ENCODE results near the gene HEG1.

Gene HEG1

DNA sequence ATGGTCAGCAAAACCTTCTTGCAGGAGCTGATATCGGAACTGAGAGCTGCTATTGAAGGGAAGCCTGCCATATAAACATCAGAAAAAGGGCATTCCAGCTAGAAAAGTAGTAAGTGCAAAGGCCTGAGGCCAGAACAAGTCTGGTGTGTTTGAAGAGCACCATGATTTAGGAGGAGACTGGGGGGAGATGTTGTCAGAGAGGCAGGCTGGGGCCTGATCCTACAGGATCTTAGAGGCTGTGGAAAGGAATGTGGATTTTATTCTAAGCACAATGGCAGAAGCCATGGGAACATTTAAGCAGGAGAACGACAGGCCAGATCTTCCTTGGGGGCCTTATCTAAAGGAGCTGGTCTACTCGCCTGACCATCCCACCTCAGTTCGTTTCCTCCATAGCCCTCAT, 116.1 kb downstream of the HEG1 start:
- no peak for DNase-seq

DNA sequence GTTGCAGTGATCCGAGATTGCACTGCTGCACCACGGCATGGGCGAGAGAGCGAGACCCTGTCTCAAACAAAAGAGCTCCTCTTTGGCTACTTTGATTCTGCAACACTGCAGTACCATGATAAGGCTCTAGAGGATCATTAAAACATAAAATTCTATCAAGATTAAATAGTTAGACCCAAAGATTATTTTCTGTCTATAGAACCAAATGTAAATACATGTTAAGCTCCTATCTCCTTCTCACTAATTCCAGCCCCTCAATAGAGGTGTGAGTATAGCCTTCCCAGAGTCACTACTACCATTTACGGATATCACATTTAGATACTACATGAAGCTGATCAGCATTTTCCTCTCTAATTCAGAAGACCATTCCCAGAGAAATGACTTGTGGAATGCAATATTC, 116.9 kb downstream of the HEG1 start:
- no peak for DNase-seq

DNA sequence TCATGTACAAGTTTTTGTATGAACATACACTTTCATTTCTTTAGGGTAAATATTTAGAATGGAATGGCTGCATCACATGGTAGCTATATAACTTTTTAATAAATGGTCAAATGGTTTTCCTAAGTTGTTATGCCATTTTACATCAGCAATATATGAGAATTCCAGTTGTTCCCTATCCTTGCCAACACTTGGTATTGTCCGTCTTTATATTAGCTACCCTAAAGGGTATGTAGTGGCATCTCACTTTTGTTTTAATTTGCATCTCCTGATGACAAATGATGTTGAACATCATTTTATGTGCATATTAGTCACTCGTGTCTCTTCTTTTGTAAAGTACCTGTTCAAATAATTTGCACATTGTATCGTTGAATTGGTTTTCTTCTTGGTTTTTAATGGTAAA, 118.7 kb downstream of the HEG1 start:
- no peak for DNase-seq

DNA sequence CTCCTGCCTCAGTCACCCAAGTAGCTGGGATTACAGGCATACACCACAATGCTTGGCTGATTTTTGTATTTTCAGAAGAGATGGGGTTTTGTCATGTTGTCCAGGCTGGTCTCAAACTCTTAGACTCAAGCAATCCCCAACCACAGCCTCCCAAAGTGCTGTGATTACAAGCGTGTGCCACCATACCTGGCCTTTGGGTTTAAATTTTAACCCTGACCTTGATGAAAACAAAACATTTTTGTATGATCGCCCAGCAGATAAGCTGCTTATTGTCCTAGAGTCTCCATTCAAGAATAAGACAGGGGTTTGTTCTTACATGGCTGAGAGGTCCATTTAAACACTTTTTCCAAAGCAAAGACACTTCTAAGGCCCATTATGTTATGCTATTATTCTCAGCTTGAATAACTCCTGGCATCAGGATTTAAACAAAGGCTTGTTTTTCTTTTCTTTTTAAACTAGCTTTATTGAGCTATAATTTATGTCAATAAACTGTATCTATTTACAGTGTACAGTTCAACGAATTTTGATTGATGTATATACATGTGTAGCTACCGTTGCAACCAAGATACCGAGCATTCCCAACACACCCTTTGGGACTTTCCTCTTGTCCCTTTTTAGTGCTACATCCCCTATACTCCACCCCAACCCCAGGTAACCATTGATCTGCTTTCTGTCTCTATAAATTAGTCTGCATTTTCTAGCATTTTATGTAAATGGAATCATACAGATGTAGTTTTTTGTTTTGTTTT, 119.8 kb downstream of the HEG1 start:
- no peak for DNase-seq

DNA sequence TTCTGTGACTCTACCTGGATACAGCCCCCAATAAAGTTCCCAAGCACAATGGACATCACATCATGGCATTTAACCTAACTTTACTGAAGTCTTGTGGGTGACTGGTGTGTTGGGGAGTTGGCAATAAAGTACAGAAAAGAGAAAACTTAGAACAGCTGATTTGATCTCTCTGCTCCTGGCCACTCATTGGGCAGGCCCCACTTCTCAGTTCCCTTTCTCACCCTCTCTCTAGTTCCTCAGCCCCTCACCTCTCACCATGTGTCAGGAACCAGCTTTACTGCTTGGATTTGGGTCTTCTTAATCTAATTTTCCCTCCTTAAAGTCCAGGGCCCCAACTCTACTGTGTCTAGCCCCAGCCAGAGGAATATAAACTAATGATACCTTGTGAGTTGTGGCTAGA, 120.5 kb downstream of the HEG1 start:
- DNase-seq, result no peak

GRCh38 chr3:124934577-124934976, 121.2 kb downstream of the HEG1 start, which contains the start of gene MUC13:
TSS of gene MUC13 (minus strand) at chr3:124934751. CDS start at chr3:124934712, 39 bp downstream.
- DNase-seq, result no peak

DNA sequence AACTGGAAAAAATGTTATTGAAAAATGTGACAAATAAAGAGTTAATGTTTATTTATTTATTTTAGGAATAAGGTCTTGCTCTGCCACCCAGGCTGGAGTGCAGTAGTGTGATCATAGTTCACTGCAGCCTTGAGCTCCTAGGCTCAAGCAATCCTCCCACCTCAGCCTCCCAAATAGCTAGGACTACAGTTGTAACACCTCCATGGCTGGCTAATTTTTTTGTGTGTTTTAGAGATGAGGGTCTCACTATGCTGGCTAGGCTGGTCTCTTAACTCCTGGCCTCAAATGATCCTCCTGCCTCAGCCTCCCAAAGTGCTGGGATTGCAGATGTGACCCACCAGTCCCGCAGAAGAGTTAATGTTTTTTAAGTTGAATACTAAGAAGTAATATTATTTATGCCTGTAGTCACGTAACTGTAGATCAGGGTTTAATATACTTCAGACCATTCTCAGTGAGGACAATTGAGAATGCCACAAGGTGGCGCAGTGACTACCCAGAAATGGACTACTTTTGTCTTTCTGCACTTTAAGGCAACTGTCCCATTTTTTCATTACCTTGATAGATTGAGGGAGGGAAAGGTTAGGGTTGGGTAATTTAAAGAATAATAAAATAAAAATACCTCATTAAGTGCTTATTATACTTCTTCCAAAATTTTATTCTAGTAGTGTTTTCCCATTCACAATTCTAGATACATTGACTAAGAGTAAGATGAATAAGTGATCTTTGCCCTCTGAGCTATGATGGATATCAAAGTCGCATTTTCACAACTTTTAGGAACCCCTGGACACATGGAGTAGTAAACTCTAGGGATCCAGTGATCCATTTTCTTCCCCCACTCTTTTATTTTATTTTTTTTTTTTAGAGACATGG, 127.2 kb downstream of the HEG1 start:
- DNase-seq, result peak; percentile 52 to 60

- no peak for DNase-seq
Measured at GRCh38 chr3:124927574-124928045, 128.2 kb downstream of the HEG1 start.

DNA sequence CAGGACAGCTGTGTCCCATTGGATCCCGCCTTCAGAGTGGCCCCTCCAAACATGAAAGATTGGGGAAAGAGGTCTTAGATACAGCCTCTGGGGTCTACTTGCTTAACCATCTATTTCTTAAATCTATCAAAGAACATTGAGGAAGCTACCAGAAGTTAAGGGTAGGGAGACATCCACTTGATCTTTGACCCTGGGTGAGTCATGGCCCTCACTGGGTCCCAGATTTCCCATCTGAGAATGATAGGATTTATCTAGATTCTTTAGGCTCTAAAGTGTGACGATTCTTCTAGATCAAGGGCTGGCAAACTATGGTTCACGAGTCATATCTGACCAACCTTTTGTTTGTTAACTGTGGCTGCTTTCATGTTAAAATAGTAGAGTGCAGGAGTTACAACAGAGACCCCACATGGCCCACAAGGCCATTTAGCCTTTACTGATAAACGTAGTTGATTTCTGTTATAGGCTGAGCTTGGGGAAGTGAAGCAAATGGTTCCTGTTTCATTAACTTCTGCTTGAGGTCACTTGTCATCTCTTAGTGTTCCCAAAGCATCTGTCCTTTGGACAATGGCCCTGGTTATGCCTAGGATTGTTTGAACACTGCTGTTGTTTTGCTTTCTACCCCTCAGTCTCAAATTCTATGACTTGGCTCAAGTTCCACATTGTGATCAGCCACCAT, 129.2 kb downstream of the HEG1 start:
- no peak for DNase-seq

GRCh38 chr3:124924741-124925140, 131.1 kb downstream of the HEG1 start:
- no peak for DNase-seq

DNA sequence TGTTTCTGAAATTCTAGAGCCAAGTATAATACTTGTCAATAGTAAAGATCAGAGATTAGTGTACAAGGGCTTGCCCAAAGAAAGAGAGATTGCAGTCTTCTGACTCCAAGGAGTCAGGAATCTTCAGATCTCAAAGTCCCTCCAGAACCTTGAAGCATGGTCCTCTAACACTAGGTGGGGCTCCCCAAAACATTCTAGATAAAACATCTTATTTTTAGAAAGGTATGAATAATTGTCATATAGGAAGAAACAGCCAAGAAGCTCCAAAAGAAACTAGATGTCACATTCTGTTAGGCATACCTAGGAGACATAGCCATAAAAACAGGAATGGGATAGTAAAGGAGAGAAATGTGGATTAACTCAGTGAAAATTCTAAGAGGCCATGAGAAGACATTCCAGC, 132.0 kb downstream of the HEG1 start:
- DNase-seq, result no peak

DNA sequence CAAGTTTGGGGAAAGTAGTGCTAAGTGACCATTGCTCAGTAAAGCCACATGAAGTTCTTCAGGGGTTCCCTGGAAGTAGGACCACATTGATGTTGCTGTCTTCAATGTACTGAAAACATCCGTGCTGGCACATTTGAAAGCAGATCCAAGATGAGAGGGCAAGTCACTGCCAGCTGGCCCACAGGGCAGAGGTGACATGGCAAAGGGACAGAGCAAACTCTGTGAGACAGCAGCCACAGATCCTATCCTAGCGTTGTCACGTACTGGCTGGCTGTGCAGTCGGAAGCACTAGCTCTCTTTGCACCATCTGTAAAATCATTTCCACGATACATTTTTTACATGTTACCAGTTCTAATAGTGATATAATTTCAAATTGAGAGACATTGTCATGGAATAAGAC, 135.1 kb downstream of the HEG1 start:
- no peak for DNase-seq

GRCh38 chr3:124919756-124920155, 136.0 kb downstream of the HEG1 start:
- no peak for DNase-seq

DNA sequence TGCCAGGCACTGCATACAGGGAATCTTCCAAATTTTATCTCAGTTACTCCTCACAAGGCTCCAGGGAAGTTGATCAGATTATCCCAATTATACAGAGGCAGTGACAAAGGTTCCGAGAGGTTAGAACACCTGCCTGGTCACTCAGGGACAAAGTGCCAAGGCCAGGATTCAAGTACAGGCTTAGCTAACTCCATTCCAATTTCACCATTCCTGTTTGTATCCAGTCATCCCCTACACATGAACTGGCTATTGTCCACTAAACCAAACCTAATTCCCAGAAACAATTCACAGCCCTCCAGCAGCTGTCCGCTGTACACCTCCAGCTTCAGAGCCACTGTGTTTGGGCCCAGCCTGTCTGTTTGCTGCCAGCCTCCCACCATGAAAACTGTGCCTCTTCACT, 137.3 kb downstream of the HEG1 start:
- DNase-seq, result no peak

DNA sequence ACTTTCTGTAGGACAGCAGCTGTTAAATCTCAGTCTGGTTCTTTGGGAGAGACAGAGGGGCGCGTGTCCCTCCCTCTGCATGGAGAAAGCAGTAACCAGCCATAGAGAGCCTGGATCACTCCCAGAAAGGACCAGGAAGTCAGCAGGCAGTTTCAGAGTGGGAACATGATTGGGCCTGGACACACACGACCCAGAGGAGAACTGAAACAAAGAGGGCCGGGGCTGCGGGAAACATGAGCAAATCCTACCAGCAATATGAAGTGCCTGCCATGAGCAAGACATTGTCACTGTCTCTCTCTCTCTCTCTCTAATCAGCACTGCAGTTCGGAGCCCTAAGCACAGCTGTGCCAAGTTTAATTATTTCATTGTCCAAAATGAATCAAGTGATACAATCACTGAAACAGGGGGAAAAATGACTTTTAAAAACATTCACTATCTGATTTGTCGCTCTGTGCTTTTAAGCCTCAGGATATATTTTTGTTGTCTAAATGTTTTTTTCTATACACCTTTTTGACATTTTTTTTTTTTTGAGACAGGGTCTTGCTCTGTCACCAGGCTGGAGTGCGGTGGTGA, 138.9 kb downstream of the HEG1 start:
- no peak for DNase-seq

Data from CD4-positive, alpha-beta T cell treated with Interleukin-1 beta for 1 hour (primary cell).